Hepatocyte (in vitro differentiated cells): ENCODE measurements around the gene RAP1GAP2.

Experiments used
- EZH2phosphoT487 ChIP-seq: fragments of 200-600 bp; sonication (generic); IDR thresholded peaks from one replicate; pipeline ENCODE4 v1.6.1; 2018; ENCODE audit warnings: antibody characterized with exemption, mild to moderate bottlenecking, low read depth, moderate library complexity; ENCODE audit not compliant: unreplicated experiment, severe bottlenecking
- TF ChIP-seq, protein P1 (sequence below): fragments of 200-600 bp; sonication (generic); IDR thresholded peaks from 2 replicates; pipeline ENCODE4 v1.5.1; 2016; ENCODE audit warnings: antibody characterized with exemption, mild to moderate bottlenecking; ENCODE audit not compliant: poor library complexity

DNA sequence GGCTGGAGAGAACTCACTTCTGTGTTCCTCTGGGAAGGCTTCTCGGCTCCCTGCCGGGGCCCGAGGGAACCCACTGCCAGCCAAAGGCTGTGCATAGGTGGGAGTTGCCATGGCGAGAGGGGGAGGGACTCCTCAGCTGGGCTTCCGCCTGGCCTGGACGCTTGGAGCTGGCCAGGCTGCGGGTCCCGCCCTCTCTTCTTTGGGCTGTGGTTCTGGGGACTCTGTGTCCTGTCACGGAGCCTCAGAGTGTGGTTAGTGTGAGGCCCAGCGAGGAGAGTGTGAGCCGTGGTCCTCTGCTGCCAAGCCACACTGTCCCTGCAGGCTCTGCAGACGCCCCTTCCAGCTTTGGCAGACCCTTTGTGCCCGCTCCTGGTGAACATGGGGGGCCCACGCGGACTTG is 144.1 kb downstream of the RAP1GAP2 start:
- TF ChIP-seq, protein P1, sequence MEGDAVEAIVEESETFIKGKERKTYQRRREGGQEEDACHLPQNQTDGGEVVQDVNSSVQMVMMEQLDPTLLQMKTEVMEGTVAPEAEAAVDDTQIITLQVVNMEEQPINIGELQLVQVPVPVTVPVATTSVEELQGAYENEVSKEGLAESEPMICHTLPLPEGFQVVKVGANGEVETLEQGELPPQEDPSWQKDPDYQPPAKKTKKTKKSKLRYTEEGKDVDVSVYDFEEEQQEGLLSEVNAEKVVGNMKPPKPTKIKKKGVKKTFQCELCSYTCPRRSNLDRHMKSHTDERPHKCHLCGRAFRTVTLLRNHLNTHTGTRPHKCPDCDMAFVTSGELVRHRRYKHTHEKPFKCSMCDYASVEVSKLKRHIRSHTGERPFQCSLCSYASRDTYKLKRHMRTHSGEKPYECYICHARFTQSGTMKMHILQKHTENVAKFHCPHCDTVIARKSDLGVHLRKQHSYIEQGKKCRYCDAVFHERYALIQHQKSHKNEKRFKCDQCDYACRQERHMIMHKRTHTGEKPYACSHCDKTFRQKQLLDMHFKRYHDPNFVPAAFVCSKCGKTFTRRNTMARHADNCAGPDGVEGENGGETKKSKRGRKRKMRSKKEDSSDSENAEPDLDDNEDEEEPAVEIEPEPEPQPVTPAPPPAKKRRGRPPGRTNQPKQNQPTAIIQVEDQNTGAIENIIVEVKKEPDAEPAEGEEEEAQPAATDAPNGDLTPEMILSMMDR, result no peak
- no peak for TF ChIP-seq EZH2phosphoT487
